Endothelial cell of umbilical vein (primary cell): ENCODE measurements around the gene RGS7. TPM values are rescaled to one million over a fixed set of nuclear protein-coding genes. Genes with fewer than 3 reads are reported as not detected.

Experiments
- BruUV-seq: library from RNA; stranded (reverse); fragments of 400-500 nt; replicated peaks from 2 replicates; lab custom pipeline; 2021; lab: Mats Ljungman, UMichigan
- CTCF ChIA-PET: fragments of 300-600, 350-600 bp; sonication (Branson Sonifier 250); formaldehyde crosslinking; loops from one replicate; lab custom pipeline; 2021; ENCODE audit warnings: antibody characterized with exemption, inconsistent platforms; lab: Charles Lee
- POLR2A ChIA-PET: fragments of 300-600, 350-600 bp; sonication (Branson Sonifier 250); formaldehyde crosslinking; loops from one replicate; lab custom pipeline; 2021; ENCODE audit warnings: antibody characterized with exemption, inconsistent platforms; lab: Charles Lee
- DNase-seq: peaks from one replicate; pipeline ENCODE4 v3.0.0-alpha.2; 2011; ENCODE audit warnings: low read depth, low spot score
- FAIRE-seq: peaks from 2 replicates; lab custom pipeline; 2011; peaks lifted over from hg19 to GRCh38; lab: Jason Lieb, UNC
- H2AFZ ChIP-seq: 2 replicates; pipeline ENCODE4 v1.6.0; 2012; ENCODE audit warnings: low read depth, low read length, control low read depth, inconsistent platforms
- H3K27ac ChIP-seq: 2 replicates; pipeline ENCODE4 v1.5.1; 2011; ENCODE audit warnings: low read depth, mild to moderate bottlenecking, control low read depth, low read length, moderate library complexity; ENCODE audit not compliant: insufficient read depth
- H3K27me3 ChIP-seq, 2 experiments: 2 replicates each; pipeline versions ENCODE4 v1.6.0 to v1.6.1; 2011; ENCODE audit warnings: low read length in 2 of 2, mixed read lengths in 1 of 2; ENCODE audit not compliant: control insufficient read depth in 2 of 2, insufficient read depth in 2 of 2
- H3K36me3 ChIP-seq, 2 experiments: 2 replicates in 1 of 2; 3 replicates in 1 of 2; pipeline ENCODE4 v1.5.1; 2011; ENCODE audit warnings: low read length in 2 of 2, mild to moderate bottlenecking in 1 of 2, moderate library complexity in 1 of 2; ENCODE audit not compliant: control insufficient read depth in 2 of 2, insufficient read depth in 2 of 2; ENCODE audit errors: extremely low read depth in 1 of 2
- H3K4me1 ChIP-seq: 3 replicates; pipeline ENCODE4 v1.5.1; 2011; ENCODE audit warnings: mild to moderate bottlenecking, low read length; ENCODE audit not compliant: control insufficient read depth, insufficient read depth; ENCODE audit errors: extremely low read depth
- H3K4me2 ChIP-seq: 2 replicates; pipeline ENCODE4 v1.6.1; 2011; ENCODE audit warnings: low read length, control low read depth, mixed read lengths; ENCODE audit not compliant: insufficient read depth
- H3K4me3 ChIP-seq, 3 experiments: fragments of 200-600 bp in 1 of 3; sonication (generic), shearing (Covaris generic) in 1 of 3; replicated peaks in 1 of 3; 2 replicates each; pipeline ENCODE4 v1.5.1; 2011 to 2016; ENCODE audit warnings: control low read depth in 3 of 3, low read length in 3 of 3, mild to moderate bottlenecking in 2 of 3, inconsistent platforms in 1 of 3, low read depth in 1 of 3, moderate library complexity in 1 of 3; ENCODE audit not compliant: insufficient read depth in 1 of 3
- H3K79me2 ChIP-seq: 2 replicates; pipeline ENCODE4 v1.6.0; 2012; ENCODE audit warnings: low read length, inconsistent platforms; ENCODE audit not compliant: control insufficient read depth, insufficient read depth
- H3K9ac ChIP-seq: replicated peaks from 2 replicates; pipeline ENCODE3; 2011; ENCODE audit warnings: low read length, control low read depth; ENCODE audit not compliant: insufficient read depth; ENCODE audit errors: extremely low read depth
- H3K9me1 ChIP-seq: replicated peaks from 3 replicates; pipeline ENCODE4 v1.6.0; 2011; ENCODE audit warnings: mild to moderate bottlenecking, low read length; ENCODE audit not compliant: control insufficient read depth, insufficient read depth; ENCODE audit errors: extremely low read depth
- H3K9me3 ChIP-seq: replicated peaks from 2 replicates; pipeline ENCODE4 v1.5.1; 2012; ENCODE audit warnings: low read length, inconsistent platforms; ENCODE audit not compliant: control insufficient read depth, insufficient read depth
- H4K20me1 ChIP-seq: replicated peaks from 2 replicates; pipeline ENCODE3; 2011; ENCODE audit warnings: mild to moderate bottlenecking, low read length; ENCODE audit not compliant: control insufficient read depth, insufficient read depth; ENCODE audit errors: extremely low read depth
- EZH2 ChIP-seq: IDR thresholded peaks from 2 replicates; pipeline ENCODE4 v1.6.1; 2012; ENCODE audit warnings: borderline replicate concordance, low read depth, mild to moderate bottlenecking, moderate library complexity, low read length, inconsistent platforms; ENCODE audit not compliant: severe bottlenecking
- JUN ChIP-seq: IDR thresholded peaks from 2 replicates; pipeline ENCODE4 v1.6.1; 2011; ENCODE audit warnings: borderline replicate concordance, low read depth; ENCODE audit not compliant: insufficient read length, insufficient read depth
- MYC ChIP-seq: IDR thresholded peaks from one replicate; pipeline ENCODE4 v1.6.1; 2011; ENCODE audit warnings: mild to moderate bottlenecking, low read depth, low read length
- dilution Hi-C: fragments of 300-500 bp; cut with MboI; formaldehyde crosslinking; loops from one replicate; pipeline ENCODE4 v1.15.0; 2019; ENCODE audit warnings: low sequenced_read_pairs; ENCODE audit not compliant: extremely low pct_ligation_motif_present
- intact Hi-C: fragments of 100-400 bp; cut with micrococcal nuclease; formaldehyde crosslinking; loops from one replicate; pipeline ENCODE4 v1.10.0; 2022
- polyA plus RNA-seq, 4 experiments: library from polyadenylated mRNA; depleted of rRNA in 3 of 4; stranded (reverse) in 3 of 4; unstranded in 1 of 4; fragments of >200 nt; gene quantifications; 2 replicates each; pipeline versions ENCODE4 v1.2.1 to v1.2.3, GENCODE V29; 2011 to 2012; ENCODE audit warnings: missing spikeins in 1 of 4
- total RNA-seq: library from RNA; stranded (reverse); gene quantifications from 2 replicates; pipeline ENCODE4 v1.2.3, GENCODE V29; 2021
- TF ChIP-seq, protein P1 (sequence below), 2 donors: IDR thresholded peaks; 1 replicate in 1 of 2; 2 replicates in 1 of 2; pipeline ENCODE4 v1.5.1; 2011; ENCODE audit warnings: low read length in 2 of 2, mild to moderate bottlenecking in 2 of 2, moderate library complexity in 2 of 2, control low read depth in 1 of 2, inconsistent platforms in 1 of 2, low read depth in 1 of 2; ENCODE audit not compliant: insufficient read depth in 1 of 2; ENCODE audit errors: extremely low read depth in 1 of 2

The RGS7 gene
- total and polyA plus RNA-seq, 2 donors (not counting 3 experiments of a cell fraction or from before 2014, with no cell fraction given), result 0.43 to 0.44 TPM

DNA sequence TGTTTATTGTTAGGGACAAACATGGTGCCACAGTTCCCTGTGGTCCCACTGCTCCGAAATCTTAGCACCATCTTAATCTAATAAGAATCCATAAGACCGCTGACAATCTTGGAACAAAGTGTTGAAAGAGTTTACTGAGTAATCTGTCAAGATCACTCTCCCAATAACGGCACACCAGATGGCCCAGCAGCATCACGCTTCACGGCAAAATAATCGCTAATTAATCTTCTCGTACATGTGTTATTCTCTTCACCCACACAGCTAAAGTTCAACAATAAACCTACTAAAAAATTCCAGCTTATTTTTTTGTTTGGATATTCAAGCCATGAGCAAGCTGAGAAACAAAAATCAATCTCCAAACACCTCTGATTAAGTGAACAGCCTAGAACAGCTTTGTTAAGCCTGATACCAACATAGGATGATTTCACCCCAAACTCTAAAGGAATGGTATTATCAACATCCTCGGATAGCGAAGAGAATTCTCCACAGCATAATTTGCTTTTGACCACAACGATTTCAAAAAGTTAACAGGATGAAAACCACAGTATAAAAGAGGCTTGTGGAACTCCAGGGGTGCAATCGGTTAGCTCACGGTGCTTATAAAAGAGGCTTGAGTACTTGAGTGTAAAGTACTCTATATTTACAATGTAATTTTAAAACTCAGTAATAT is 415.2 kb downstream of the RGS7 start:
- DNase-seq, result no peak
- Histone ChIP-seq H3K79me2 (no peaks in the 10 kb centered on the region), H3K36me3 (no peaks in the 10 kb centered on the region), H3K9me3 (no peaks in the 10 kb centered on the region), H3K27ac (no peak overlapping the region), H3K27me3 (no peaks in the 10 kb centered on the region), H2AFZ (no peak overlapping the region), H3K9ac (no peak overlapping the region), H3K4me1 (no peaks in the 10 kb centered on the region), H3K4me2 (no peak overlapping the region), H4K20me1 (no peaks in the 10 kb centered on the region), H3K9me1 (no peaks in the 10 kb centered on the region), H3K4me3 (no peak overlapping the region)
- dilution Hi-C loops, result no loop called here
- TF ChIP-seq MYC (no peak), JUN (no peak), EZH2 (no peak)
- TF ChIP-seq, protein P1, sequence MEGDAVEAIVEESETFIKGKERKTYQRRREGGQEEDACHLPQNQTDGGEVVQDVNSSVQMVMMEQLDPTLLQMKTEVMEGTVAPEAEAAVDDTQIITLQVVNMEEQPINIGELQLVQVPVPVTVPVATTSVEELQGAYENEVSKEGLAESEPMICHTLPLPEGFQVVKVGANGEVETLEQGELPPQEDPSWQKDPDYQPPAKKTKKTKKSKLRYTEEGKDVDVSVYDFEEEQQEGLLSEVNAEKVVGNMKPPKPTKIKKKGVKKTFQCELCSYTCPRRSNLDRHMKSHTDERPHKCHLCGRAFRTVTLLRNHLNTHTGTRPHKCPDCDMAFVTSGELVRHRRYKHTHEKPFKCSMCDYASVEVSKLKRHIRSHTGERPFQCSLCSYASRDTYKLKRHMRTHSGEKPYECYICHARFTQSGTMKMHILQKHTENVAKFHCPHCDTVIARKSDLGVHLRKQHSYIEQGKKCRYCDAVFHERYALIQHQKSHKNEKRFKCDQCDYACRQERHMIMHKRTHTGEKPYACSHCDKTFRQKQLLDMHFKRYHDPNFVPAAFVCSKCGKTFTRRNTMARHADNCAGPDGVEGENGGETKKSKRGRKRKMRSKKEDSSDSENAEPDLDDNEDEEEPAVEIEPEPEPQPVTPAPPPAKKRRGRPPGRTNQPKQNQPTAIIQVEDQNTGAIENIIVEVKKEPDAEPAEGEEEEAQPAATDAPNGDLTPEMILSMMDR (IDR thresholded peaks at IDR 0.05; ENCODE audit: extremely low read depth in 1 of 2, insufficient read depth in 1 of 2, low read depth in 1 of 2, low read length in 2 of 2), result no peak
- no TSS peak for BruUV-seq
- ChIA-PET POLR2A (no interaction called here), CTCF (interaction anchor here (0.8 to 2.5 kb wide), 4 partner anchors 9 to 212 kb away, joined by 3 to 9 read pairs (median 6); no protein-coding TSS in a partner anchor)
- FAIRE-seq, result no peak
- intact Hi-C loops, result no loop called here
